Measurements from ENCODE around the gene MAGI1.

MAGI1 gene

DNA sequence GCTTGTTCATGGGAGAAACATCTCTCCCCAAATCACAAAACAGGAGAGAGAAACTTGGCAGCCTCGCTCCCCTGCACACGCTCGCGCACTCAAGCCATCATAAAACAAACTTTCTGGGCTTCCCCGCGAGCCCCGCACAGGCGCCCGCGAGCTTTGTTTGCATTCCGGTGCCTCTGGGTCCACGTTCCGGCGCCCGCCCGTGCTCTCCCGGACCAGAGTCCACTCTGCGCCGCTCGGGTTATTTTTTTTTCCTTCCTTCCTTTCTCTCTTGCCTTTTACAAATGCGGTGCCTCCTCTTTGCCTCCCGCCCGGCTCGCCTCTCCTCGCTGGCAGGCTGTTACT lies 363 bp downstream of the MAGI1 start:
- TF ChIP-seq, protein P1, sequence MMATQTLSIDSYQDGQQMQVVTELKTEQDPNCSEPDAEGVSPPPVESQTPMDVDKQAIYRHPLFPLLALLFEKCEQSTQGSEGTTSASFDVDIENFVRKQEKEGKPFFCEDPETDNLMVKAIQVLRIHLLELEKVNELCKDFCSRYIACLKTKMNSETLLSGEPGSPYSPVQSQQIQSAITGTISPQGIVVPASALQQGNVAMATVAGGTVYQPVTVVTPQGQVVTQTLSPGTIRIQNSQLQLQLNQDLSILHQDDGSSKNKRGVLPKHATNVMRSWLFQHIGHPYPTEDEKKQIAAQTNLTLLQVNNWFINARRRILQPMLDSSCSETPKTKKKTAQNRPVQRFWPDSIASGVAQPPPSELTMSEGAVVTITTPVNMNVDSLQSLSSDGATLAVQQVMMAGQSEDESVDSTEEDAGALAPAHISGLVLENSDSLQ (IDR thresholded peaks at IDR 0.05): no peak
- TF ChIP-seq SP1 (IDR thresholded peaks at IDR 0.05) (no peak), FOXM1 (IDR thresholded peaks at IDR 0.05; ENCODE audit: borderline replicate concordance) (no peak), LEF1 (IDR thresholded peaks at IDR 0.05; ENCODE audit: borderline replicate concordance) (no peak), SUZ12 (IDR thresholded peaks at IDR 0.05) (no peak), TARDBP (IDR thresholded peaks at IDR 0.05) (no peak), L3MBTL2 (conservative IDR thresholded peaks at IDR 0.05) (no peak), NFRKB (IDR thresholded peaks at IDR 0.05) (no peak)
- no peak for DNase-seq (ENCODE audit: extremely low spot score)
- CTCF ChIA-PET: no interaction called here
- POLR2A ChIA-PET: interaction anchor here (1.4 to 1.5 kb wide), 2 partner anchors 17 to 79 kb away, joined by 3 read pairs; no protein-coding TSS in a partner anchor

DNA sequence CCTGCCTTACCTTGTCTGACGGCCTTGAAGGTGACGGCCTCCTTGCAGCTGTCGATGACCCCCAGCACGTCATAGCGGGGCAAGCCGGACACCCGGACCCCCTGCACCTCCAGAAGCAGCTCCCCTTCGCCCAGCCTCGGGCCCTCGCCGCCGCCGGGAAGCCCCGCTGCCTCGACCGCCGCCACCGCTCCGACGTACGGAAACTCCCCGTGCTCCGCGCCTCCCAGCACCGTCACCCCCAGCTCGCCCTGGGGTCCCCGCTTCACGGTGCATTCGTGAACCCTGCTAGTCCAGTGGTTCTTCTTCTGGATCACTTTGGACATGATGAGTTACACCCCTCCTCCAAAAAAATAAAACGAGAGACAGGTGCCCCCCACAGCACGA lies 740 bp downstream of the MAGI1 start:
- ChIA-PET CTCF (interaction anchor here (1.4 kb wide), 1 partner anchor 22 kb away, joined by 3 read pairs; no protein-coding TSS in a partner anchor), POLR2A (interaction anchor here (1.4 to 1.5 kb wide), 2 partner anchors 17 to 79 kb away, joined by 3 read pairs; no protein-coding TSS in a partner anchor)
- TF ChIP-seq NFRKB (IDR thresholded peaks at IDR 0.05): no peak
- TF ChIP-seq ELF4 (IDR thresholded peaks at IDR 0.05): no peak
- TF ChIP-seq HDGF (IDR thresholded peaks at IDR 0.05; ENCODE audit: borderline replicate concordance): no peak
- no peak for TF ChIP-seq SP1 (IDR thresholded peaks at IDR 0.05)
- TF ChIP-seq CTBP1 (IDR thresholded peaks at IDR 0.05; ENCODE audit: borderline replicate concordance): no peak
- DNase-seq (ENCODE audit: extremely low spot score): peak; percentile 20

DNA sequence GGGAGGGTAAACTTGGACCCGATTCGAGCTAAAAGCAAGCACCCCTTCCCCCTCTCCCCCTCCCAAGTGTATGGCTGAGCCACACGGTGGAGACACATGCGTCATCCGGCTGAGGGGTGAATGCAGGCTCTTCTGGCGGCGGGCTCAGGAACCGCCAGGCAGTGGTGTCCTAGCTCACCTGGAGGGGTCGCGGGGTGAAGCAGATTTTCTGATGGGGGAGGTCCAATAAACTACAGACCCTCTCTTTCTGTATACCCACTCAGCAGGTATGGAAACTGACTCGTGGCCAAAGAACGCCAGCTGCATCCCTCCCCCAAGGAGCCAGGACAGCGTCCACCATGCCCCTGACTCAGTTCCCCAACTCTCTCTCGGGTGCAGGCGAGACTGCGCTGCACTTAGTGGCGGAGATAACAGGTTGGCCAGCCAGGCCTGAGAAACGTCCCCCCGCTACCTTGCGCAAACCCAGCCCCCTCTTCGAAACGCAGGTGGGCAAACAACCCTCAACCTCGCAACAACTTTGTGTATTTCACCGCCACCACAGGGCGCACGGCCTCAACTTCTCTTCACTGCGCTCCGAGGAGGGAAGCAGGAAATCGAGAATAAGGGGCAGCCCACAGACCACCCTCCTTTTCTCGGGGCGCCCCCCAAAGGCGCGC lies 1.3 kb downstream of the MAGI1 start:
- TF ChIP-seq BHLHE40 (IDR thresholded peaks at IDR 0.05; ENCODE audit: borderline replicate concordance) (no peak), NFRKB (IDR thresholded peaks at IDR 0.05) (no peak), HDGF (IDR thresholded peaks at IDR 0.05; ENCODE audit: borderline replicate concordance) (no peak), FOXM1 (IDR thresholded peaks at IDR 0.05; ENCODE audit: borderline replicate concordance) (no peak), SUZ12 (IDR thresholded peaks at IDR 0.05) (no peak)
- TF ChIP-seq, protein P1 (IDR thresholded peaks at IDR 0.05): no peak
- peak; percentile 68 for DNase-seq (ENCODE audit: extremely low spot score)
- ChIA-PET POLR2A (interaction anchor here (0.8 to 1.5 kb wide), 3 partner anchors 18 to 78 kb away, joined by 3 read pairs; no protein-coding TSS in a partner anchor), CTCF (interaction anchor here (1.4 kb wide), 1 partner anchor 21 kb away, joined by 3 read pairs; no protein-coding TSS in a partner anchor)

DNA sequence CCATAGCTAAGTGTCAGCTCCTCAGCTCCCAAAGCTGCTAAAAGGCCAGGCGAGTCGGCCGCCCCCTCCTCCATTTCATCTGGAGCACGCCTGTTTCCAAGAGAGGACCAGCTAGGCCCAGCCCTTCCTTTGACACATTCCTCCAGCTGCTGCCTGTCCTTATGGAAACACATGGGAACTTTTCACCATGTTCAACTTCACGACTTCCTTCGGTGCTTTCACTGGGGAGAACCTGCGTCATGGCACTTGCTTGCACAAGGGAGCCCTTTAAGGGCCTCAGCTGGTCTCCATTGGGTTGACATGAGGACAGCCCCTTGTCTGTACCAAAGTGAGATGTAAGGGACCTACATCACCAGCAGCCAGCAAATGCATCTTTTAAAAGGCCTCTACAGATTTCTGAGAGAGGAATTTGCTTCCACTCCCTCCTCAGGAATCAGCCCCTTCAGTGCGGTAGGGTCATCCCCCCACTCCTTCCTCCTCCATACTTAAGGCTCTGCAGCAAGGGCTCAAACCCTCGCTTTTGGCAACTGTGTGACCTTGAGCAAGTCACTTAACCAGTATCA lies 2.1 kb downstream of the MAGI1 start:
- DNase-seq (ENCODE audit: extremely low spot score): no peak
- TF ChIP-seq HDGF (IDR thresholded peaks at IDR 0.05; ENCODE audit: borderline replicate concordance) (no peak), FOXK2 (IDR thresholded peaks at IDR 0.05) (no peak), LEF1 (IDR thresholded peaks at IDR 0.05; ENCODE audit: borderline replicate concordance) (no peak), SP1 (IDR thresholded peaks at IDR 0.05) (no peak), FOXM1 (IDR thresholded peaks at IDR 0.05; ENCODE audit: borderline replicate concordance) (no peak), NFRKB (IDR thresholded peaks at IDR 0.05) (no peak), SUZ12 (IDR thresholded peaks at IDR 0.05) (no peak), L3MBTL2 (conservative IDR thresholded peaks at IDR 0.05) (no peak), FOXA1 (IDR thresholded peaks at IDR 0.05) (no peak), ARNT (IDR thresholded peaks at IDR 0.05) (no peak), BHLHE40 (IDR thresholded peaks at IDR 0.05; ENCODE audit: borderline replicate concordance) (no peak), TARDBP (IDR thresholded peaks at IDR 0.05) (no peak), CTBP1 (IDR thresholded peaks at IDR 0.05; ENCODE audit: borderline replicate concordance) (no peak), ZNF384 (IDR thresholded peaks at IDR 0.05) (no peak)
- TF ChIP-seq, protein P1 (IDR thresholded peaks at IDR 0.05): no peak
- ChIA-PET CTCF (interaction anchor here (1.4 kb wide), 1 partner anchor 21 kb away, joined by 3 read pairs; no protein-coding TSS in a partner anchor), POLR2A (interaction anchor here (0.8 to 1.5 kb wide), 3 partner anchors 17 to 78 kb away, joined by 3 read pairs; no protein-coding TSS in a partner anchor)

DNA sequence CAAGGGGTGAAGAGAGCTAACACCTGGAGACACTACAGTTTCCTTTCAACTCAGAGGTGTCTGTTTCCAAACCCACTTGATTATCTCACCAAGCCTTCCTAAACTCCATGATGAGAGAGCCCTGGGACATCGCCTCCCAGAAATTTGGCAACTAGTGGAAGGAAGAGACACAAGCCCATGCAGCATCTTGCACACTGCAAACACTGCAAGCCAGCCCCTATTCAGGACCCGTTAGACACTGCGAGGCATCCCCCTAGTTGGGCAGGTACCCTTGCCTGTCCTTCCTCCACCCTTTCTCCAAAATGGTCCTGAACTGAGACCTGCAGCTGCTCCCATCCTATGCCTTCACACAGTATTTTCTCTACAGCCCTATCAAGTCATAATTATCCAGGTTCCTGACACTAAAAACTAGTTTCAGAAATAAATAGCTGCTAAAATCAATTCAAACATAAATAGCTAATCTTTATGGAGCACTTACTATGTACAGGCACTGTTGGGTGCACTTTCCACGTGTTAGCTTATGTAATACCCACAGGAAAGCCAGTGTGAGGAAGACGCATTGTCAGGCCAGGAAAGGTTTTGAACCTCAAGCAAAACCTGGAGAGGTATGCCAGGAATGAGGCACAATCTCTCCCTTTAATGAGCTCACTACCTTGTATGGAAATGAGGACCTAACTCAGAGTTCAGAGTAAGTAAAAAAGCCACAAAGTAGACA lies 2.8 kb downstream of the MAGI1 start:
- DNase-seq (ENCODE audit: extremely low spot score): no peak
- TF ChIP-seq CTBP1 (IDR thresholded peaks at IDR 0.05; ENCODE audit: borderline replicate concordance) (no peak), ARNT (IDR thresholded peaks at IDR 0.05) (no peak), HDGF (IDR thresholded peaks at IDR 0.05; ENCODE audit: borderline replicate concordance) (no peak), FOXM1 (IDR thresholded peaks at IDR 0.05; ENCODE audit: borderline replicate concordance) (no peak), TARDBP (IDR thresholded peaks at IDR 0.05) (no peak), FOXK2 (IDR thresholded peaks at IDR 0.05) (no peak), LEF1 (IDR thresholded peaks at IDR 0.05; ENCODE audit: borderline replicate concordance) (no peak), ELF4 (IDR thresholded peaks at IDR 0.05) (no peak), NFRKB (IDR thresholded peaks at IDR 0.05) (no peak), ZNF384 (IDR thresholded peaks at IDR 0.05) (no peak), FOXA1 (IDR thresholded peaks at IDR 0.05) (no peak), SP1 (IDR thresholded peaks at IDR 0.05) (no peak), L3MBTL2 (conservative IDR thresholded peaks at IDR 0.05) (no peak)
- TF ChIP-seq, protein P1 (IDR thresholded peaks at IDR 0.05): no peak
- POLR2A ChIA-PET: no interaction called here
- CTCF ChIA-PET: no interaction called here

Measured in HEK293T (cell line).